Body of pancreas (tissue), 4 donors: ENCODE data around the gene GAMT.

Experiments
- POLR2A ChIP-seq, 3 donors: fragments of 450-650 bp; IDR thresholded peaks; one replicate each; pipeline ENCODE4 v1.6.1; 2016; ENCODE audit warnings: antibody characterized with exemption in 3 of 3, mild to moderate bottlenecking in 2 of 3
- TF ChIP-seq, protein P1 (sequence below), 7 experiments: fragments of 450-650 bp in 4 of 7; fragments of 200-600 bp in 3 of 7; sonication (generic) in 3 of 7; IDR thresholded peaks; one replicate each; pipeline ENCODE4 v1.5.1; 2016 to 2019; ENCODE audit warnings: antibody characterized with exemption in 7 of 7

DNA sequence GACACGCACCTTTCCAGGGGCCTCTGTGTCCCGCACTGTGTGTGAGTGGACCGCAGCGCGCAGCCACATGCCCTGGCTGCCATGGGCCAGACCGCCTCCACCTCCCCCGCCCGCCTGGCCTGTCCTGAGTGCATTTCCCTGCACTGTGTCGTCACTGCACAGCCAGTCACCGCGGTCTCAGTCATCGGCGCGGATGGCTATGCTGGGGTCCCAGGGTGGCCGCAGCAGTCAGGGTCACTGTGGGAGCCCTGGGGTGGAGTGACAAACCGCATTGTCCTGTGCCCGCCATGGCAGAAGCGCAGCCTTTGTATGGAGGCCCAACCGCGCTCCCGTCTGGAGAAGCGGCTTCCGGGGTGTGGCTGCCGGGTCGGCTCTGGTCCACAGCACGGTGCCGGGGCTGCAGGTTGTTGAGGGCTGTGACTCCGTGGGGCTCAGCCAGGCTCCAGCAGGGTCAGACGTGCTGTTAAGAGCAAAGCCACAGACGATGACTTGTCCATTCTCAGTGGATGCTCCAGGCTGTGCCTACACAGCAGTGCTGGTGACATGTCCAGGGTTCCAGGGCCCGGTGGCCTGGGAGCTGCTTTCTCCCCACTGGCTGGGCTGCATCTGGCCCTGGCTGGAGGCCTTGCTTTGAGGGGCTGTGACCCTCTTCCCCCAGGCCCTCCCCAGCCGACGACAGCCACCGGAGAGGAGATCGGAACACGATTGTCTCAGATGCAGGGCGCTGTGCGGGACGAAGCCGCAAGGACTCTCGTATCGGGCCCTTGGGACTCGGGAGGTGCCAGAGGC is 24.0 kb downstream of the GAMT start:
- TF ChIP-seq, protein P1, sequence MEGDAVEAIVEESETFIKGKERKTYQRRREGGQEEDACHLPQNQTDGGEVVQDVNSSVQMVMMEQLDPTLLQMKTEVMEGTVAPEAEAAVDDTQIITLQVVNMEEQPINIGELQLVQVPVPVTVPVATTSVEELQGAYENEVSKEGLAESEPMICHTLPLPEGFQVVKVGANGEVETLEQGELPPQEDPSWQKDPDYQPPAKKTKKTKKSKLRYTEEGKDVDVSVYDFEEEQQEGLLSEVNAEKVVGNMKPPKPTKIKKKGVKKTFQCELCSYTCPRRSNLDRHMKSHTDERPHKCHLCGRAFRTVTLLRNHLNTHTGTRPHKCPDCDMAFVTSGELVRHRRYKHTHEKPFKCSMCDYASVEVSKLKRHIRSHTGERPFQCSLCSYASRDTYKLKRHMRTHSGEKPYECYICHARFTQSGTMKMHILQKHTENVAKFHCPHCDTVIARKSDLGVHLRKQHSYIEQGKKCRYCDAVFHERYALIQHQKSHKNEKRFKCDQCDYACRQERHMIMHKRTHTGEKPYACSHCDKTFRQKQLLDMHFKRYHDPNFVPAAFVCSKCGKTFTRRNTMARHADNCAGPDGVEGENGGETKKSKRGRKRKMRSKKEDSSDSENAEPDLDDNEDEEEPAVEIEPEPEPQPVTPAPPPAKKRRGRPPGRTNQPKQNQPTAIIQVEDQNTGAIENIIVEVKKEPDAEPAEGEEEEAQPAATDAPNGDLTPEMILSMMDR (IDR thresholded peaks at IDR 0.05): no peak
- no peak for TF ChIP-seq POLR2A (IDR thresholded peaks at IDR 0.05)
